SU-DHL-6 (cell line): ENCODE results near the gene RTF2.

Source experiments
- CTCF ChIP-seq: fragments of 200-600 bp; sonication (generic); IDR thresholded peaks from one replicate; pipeline ENCODE4 v1.5.1; 2017; ENCODE audit warnings: antibody characterized with exemption, mild to moderate bottlenecking, low read length, moderate library complexity; ENCODE audit not compliant: insufficient read depth, poor library complexity, severe bottlenecking
- EZH2phosphoT487 ChIP-seq: fragments of 200-600 bp; sonication (generic), shearing (Covaris generic); conservative IDR thresholded peaks from 2 replicates; pipeline ENCODE4 v1.6.1; 2018; ENCODE audit warnings: mild to moderate bottlenecking, antibody characterized with exemption, low read length, moderate library complexity, mixed read lengths

GRCh38 chr20:56513161-56514150 lies 45.0 kb downstream of the RTF2 start:
- no peak for TF ChIP-seq CTCF
- no peak for TF ChIP-seq EZH2phosphoT487
